Natural killer cell (primary cell): ENCODE measurements around the gene DYSF. TPM values are rescaled to one million over a fixed set of nuclear protein-coding genes. Genes with fewer than 3 reads are reported as not detected.

ENCODE experiments used
- ATAC-seq, 3 donors: fragments of 150-1000 bp in 2 of 3; fragments of 200-7000 bp in 1 of 3; cut with Tn5 transposase; 1 replicate in 1 of 3; 2 replicates in 2 of 3; pipeline ENCODE4 v1.10.0; 2021; ENCODE audit warnings: mild to moderate bottlenecking in 2 of 3, moderate library complexity in 2 of 3
- DNase-seq, 2 donors: peaks; one replicate each; pipeline versions ENCODE4 v3.0.0 to v3.0.0-alpha.2; 2013 to 2021; ENCODE audit warnings: mixed read lengths in 1 of 2
- H3K27ac ChIP-seq: one replicate; pipeline ENCODE4 v1.5.1; 2013; ENCODE audit warnings: mild to moderate bottlenecking, low read length
- H3K27me3 ChIP-seq: one replicate; pipeline ENCODE4 v1.6.1; 2013; ENCODE audit warnings: low read length; ENCODE audit not compliant: control insufficient read depth, insufficient read depth
- H3K36me3 ChIP-seq: one replicate; pipeline ENCODE4 v1.6.1; 2013; ENCODE audit warnings: low read length; ENCODE audit not compliant: control insufficient read depth, insufficient read depth
- H3K4me1 ChIP-seq: one replicate; pipeline ENCODE4 v1.6.1; 2013; ENCODE audit warnings: low read length; ENCODE audit not compliant: control insufficient read depth, insufficient read depth
- H3K4me3 ChIP-seq: one replicate; pipeline ENCODE4 v1.5.1; 2013; ENCODE audit warnings: low read length
- H3K9me3 ChIP-seq: one replicate; pipeline ENCODE4 v1.6.1; 2013; ENCODE audit warnings: low read length; ENCODE audit not compliant: control insufficient read depth, insufficient read depth
- H3K27ac Mint-ChIP-seq, 2 donors: one replicate each; pipeline ENCODE4 v1.8.0; 2022; ENCODE audit warnings: mild to moderate bottlenecking in 2 of 2, mixed read lengths in 2 of 2, moderate library complexity in 1 of 2
- H3K27me3 Mint-ChIP-seq, 2 donors: one replicate each; pipeline ENCODE4 v1.8.0; 2022; ENCODE audit warnings: low read depth in 2 of 2, mixed read lengths in 2 of 2
- H3K36me3 Mint-ChIP-seq: one replicate; pipeline ENCODE4 v1.8.0; 2022; ENCODE audit warnings: mixed read lengths
- H3K4me1 Mint-ChIP-seq, 2 donors: one replicate each; pipeline ENCODE4 v1.8.0; 2022; ENCODE audit warnings: mixed read lengths in 2 of 2
- H3K4me3 Mint-ChIP-seq: one replicate; pipeline ENCODE4 v1.8.0; 2022; ENCODE audit warnings: mild to moderate bottlenecking, moderate library complexity, mixed read lengths
- H3K9me3 Mint-ChIP-seq, 2 donors: one replicate each; pipeline ENCODE4 v1.8.0; 2022; ENCODE audit warnings: mixed read lengths in 2 of 2
- CTCF ChIP-seq: fragments of 200-600 bp; IDR thresholded peaks from one replicate; pipeline ENCODE4 v1.8.0; 2022; ENCODE audit warnings: antibody characterized with exemption
- WGBS: methylation state at CpG from one replicate; pipeline ENCODE4 v1.1.7; 2013; ENCODE audit warnings: missing lambda C conversion rate; ENCODE audit not compliant: insufficient coverage; 5-methylcytosine and 5-hydroxymethylcytosine counted together
- intact Hi-C: fragments of 100-400 bp; cut with micrococcal nuclease; formaldehyde crosslinking; loops from one replicate; pipeline ENCODE4 v1.14.2; 2022
- total RNA-seq, 4 donors: library from RNA; stranded (reverse); fragments of 120-200 nt in 1 of 4; gene quantifications; one replicate each; pipeline versions ENCODE4 v1.2.3 to v1.2.4, GENCODE V29; 2013 to 2022

DYSF gene
- total RNA-seq, 3 donors from 2014 or later (not counting 1 experiment from before 2014, with no cell fraction given) = 11.4 to 19.5 (median 12.4) TPM

GRCh38 chr2:71524476-71524875 lies 71.1 kb downstream of the DYSF start:
- H3K4me1 ChIP-seq = no peaks in the 10 kb centered on the region
- Mint-ChIP-seq H3K4me3 (no peak overlapping the region), H3K36me3 (no peaks in the 10 kb centered on the region), H3K4me1 (no peaks in the 10 kb centered on the region), H3K27ac (no peak overlapping the region), H3K9me3 (no peaks in the 10 kb centered on the region), H3K27me3 (peaks cover 12 to 29% of the 10 kb centered on the region in 2 donors)
- H3K9me3 ChIP-seq = no peaks in the 10 kb centered on the region
- ATAC-seq (no peak), DNase-seq (no peak)
- H3K27me3 ChIP-seq = no peaks in the 10 kb centered on the region
- WGBS = 82% methylated on average over 6 of the region's 6 CpGs
- no peak for TF ChIP-seq CTCF
- intact Hi-C loops = no loop called here
- no peak overlapping the region for H3K4me3 ChIP-seq
- H3K27ac ChIP-seq = no peak overlapping the region
- no peaks in the 10 kb centered on the region for H3K36me3 ChIP-seq

- H3K4me3 Mint-ChIP-seq = no peak overlapping the region
- H3K36me3 ChIP-seq = no peaks in the 10 kb centered on the region
- H3K27ac ChIP-seq = no peak overlapping the region
- H3K27me3 Mint-ChIP-seq = peaks cover 12 to 37% of the 10 kb centered on the region in 2 donors
- DNase-seq (no peak), ATAC-seq (no peak)
- H3K4me1 Mint-ChIP-seq = no peaks in the 10 kb centered on the region
- WGBS = 93% methylated on average over 17 of the region's 17 CpGs
- no peaks in the 10 kb centered on the region for H3K9me3 ChIP-seq
- H3K9me3 Mint-ChIP-seq = no peaks in the 10 kb centered on the region
- TF ChIP-seq CTCF = no peak
- no peaks in the 10 kb centered on the region for H3K36me3 Mint-ChIP-seq
- H3K27me3 ChIP-seq = no peaks in the 10 kb centered on the region
- intact Hi-C loops = no loop called here
- H3K4me1 ChIP-seq = no peaks in the 10 kb centered on the region
- H3K27ac Mint-ChIP-seq = no peak overlapping the region
- H3K4me3 ChIP-seq = no peak overlapping the region
Observed at GRCh38 chr2:71526141-71526540, 72.8 kb downstream of the DYSF start.

GRCh38 chr2:71526975-71527374 lies 73.6 kb downstream of the DYSF start:
- Histone ChIP-seq H3K4me1 (no peaks in the 10 kb centered on the region), H3K36me3 (no peaks in the 10 kb centered on the region), H3K9me3 (no peaks in the 10 kb centered on the region), H3K4me3 (no peak overlapping the region), H3K27ac (no peak overlapping the region), H3K27me3 (no peaks in the 10 kb centered on the region)
- ATAC-seq (no peak), DNase-seq (no peak)
- Mint-ChIP-seq H3K27me3 (peaks cover 12 to 43% of the 10 kb centered on the region in 2 donors), H3K4me1 (no peaks in the 10 kb centered on the region), H3K36me3 (no peaks in the 10 kb centered on the region), H3K9me3 (no peaks in the 10 kb centered on the region), H3K4me3 (no peak overlapping the region), H3K27ac (no peak overlapping the region)
- 82% methylated on average over 9 of the region's 9 CpGs for WGBS
- intact Hi-C loops = no loop called here
- no peak for TF ChIP-seq CTCF

GRCh38 chr2:71528131-71528591 lies 74.8 kb downstream of the DYSF start:
- H3K27ac Mint-ChIP-seq = no peak overlapping the region
- H3K9me3 Mint-ChIP-seq = no peaks in the 10 kb centered on the region
- no peaks in the 10 kb centered on the region for H3K36me3 ChIP-seq
- 86% methylated on average over 10 of the region's 10 CpGs for WGBS
- ATAC-seq = no peak
- H3K9me3 ChIP-seq = no peaks in the 10 kb centered on the region
- no peak for DNase-seq
- no peak overlapping the region for H3K27ac ChIP-seq
- no peaks in the 10 kb centered on the region for H3K4me1 Mint-ChIP-seq
- H3K4me1 ChIP-seq = no peaks in the 10 kb centered on the region
- H3K36me3 Mint-ChIP-seq = no peaks in the 10 kb centered on the region
- no peak for TF ChIP-seq CTCF
- H3K27me3 Mint-ChIP-seq = peaks cover 16 to 37% of the 10 kb centered on the region in 2 donors
- no peak overlapping the region for H3K4me3 Mint-ChIP-seq
- H3K27me3 ChIP-seq = no peaks in the 10 kb centered on the region
- intact Hi-C loops = no loop called here
- H3K4me3 ChIP-seq = no peak overlapping the region
